HUDEP-2 (cell line): ENCODE measurements around the gene KCNA2.

Experiments used
- DNase-seq, 76 experiments: peaks; one replicate each; lab custom pipeline; 2025; ENCODE audit not compliant: unreplicated experiment in 76 of 76; lab: John Stamatoyannopoulos, UW

Gene KCNA2

GRCh38 chr1:110605901-110606656 lies at the start of gene KCNA2:
Gene KCNA2, minus strand, starts transcription at chr1:110606358. Its CDS starts 1,576 bp downstream, at chr1:110604782.
- no peak for DNase-seq

GRCh38 chr1:110650609-110651008 lies 44.5 kb upstream of the KCNA2 start:
- no peak for DNase-seq

DNA sequence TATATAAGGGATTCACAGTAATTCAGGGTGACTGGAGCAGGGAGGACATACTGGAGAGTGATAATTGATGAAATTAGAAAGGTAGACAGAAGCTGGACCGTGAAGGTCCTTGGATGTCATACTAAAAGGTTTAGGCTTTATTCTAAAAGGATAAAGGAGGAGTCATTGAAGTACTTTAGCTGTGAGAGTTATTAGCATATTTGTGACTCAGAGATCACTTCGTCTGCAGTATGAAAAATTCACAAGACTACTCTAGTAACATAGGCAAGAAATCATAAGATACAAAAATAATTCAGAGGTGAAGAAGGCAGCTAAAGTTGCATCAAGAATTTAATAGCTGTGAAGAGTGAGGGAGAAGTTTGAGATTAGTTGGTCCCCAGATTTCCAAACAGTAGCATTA lies 42.3 kb upstream of the KCNA2 start:
- DNase-seq, result no peak

DNA sequence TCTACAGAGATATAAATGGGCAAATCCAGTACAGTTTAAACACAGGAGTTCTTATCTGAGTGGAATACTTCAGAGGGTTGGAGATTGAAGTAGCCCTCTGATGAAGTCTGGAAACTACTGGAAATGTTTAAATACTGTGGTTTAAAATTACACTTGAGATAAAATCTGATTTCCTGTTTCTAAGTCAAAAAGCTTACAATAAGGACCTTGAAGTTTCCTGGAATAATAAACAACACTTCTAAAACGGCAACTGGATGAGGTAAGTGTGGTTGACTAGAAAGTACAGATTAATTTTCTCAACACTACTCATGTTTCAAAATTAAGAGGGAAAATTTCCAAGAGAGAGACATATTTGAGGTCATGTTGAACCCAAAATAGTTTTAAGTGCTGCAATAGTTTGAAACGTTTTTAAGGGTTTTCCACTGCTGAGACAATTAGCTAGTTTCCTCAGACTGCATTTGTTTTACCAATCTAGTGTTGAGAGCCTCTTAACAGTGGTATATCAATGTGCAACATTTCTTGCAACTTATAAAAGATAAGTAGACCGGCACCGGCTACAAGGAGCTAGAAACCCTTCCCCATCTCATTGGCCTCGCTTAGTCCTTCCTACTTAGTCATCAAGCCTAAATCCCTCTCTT lies 41.2 kb upstream of the KCNA2 start:
- DNase-seq, result peak in 1 of 76 experiments; percentile 1

- no peak for DNase-seq
These were observed 39.9 kb upstream of the KCNA2 start for GRCh38 chr1:110645821-110646735.

DNA sequence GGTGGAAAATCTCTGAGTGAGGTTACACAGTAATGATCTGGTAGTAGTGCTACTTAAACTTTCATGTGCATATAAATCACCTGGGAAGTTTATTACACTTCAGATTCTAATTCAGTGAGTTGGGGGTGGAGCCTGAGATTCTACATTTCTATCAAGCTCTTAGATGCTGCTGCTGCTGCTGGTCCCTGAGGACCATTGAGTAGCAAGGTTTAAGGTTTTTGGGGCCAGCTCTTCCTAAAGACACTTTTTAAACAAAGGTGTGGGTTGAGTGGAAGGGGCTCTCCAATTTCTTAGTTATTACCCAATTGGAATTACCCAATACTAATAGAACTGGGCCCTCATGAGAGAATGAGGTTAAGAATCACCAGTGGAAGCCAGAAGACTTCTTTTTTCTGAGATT lies 39.1 kb upstream of the KCNA2 start:
- DNase-seq, result no peak

DNA sequence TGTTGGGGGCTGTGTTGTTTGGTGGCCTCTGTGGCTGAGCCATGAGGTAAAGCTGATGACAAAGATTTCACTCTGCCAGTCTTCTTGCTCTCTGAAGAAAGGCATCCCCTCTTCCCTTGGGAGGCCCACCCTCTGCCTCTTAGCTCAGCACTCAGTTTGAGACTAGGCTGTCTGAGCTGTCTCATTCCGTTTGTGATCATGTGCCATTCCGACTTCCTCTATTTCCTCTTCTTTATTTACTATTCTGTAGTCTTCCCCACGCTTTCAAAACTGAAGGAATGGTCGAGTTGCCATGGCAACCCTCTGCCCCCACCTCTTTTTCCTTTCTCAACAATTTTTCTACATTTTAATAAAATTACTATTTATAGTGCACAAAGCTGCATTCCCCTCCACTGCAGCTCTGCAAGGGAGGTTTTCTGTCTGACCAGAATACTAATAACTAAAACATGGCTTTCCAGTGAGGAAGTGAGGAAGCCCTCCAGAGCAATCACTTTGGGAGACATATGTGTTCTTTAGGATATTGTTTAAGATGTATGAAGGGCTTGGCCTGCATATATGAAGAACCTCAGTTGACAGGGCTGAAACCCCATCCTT lies 37.8 kb upstream of the KCNA2 start:
- no peak for DNase-seq

DNA sequence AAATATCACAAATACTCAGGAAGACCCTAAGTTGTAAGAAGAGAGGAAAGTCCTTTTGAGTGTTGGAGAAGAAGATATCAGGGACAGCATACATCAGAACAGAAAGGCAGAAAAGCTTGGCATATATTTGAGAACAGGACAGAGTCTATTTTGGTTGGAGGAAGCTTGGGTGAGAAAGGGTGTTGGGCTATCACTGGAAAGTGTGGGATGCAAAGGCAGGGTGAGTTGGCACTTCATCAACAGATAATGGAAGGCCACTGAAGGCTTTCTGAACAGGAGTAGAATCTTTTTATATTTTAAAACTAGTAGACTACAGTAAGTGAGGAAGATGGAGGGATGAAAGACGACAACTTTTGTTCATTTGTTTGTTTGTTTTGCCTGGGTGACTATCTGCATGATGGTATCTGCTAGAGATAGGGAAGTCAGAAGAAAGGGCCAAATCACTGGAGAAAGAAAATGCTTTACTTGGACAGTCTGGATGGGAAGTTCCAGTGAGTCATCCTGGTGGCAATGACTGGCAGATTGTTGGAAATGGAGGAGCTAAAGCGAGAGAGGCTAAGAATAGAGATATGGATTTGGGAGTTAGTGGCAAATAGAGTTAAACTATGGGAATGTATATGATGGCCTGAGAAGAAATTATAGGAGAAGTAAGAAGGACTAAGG lies 33.7 kb upstream of the KCNA2 start:
- no peak for DNase-seq

GRCh38 chr1:110638556-110638955 lies 32.4 kb upstream of the KCNA2 start:
- no peak for DNase-seq

DNA sequence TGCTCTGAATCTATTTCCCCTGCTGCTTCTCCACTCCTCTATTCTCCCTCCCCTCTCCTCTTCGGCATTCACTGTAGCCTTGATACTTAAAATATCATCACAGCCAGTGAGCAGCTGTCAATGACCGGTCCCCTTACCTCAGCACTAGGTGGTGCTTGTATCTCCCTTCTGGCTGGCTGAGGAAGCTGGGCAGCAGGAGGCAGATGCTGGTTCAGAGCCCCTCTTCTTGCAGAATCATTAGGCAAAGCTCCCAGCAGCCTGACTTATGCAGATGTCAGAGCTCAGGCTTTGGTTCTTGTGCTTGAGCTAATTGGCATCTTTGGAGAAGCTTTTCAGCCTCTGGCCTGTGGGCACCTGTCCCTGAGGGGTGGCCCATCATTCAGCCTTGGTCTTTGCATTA lies 31.9 kb upstream of the KCNA2 start:
- no peak for DNase-seq

DNA sequence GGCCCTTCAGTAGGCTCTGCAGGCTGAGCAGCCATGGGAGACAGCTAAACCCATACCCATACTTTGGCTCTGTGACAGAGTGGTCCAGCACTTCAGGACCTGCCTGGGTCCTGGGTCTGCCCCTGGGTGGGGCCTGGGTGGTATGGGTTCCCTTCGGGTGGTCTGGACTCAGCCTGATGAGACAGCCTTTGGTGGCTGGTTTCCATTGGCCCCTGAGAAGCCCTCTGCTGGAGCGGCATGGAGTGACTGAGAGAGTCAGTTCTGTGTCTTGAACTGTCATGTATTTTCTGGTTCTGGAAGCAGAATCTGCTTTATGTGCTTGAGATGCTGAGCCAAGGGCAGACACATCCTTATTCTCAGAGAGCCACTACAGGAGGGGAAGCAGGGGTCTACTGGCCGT lies 31.3 kb upstream of the KCNA2 start:
- DNase-seq, result no peak

- DNase-seq, result no peak
These were observed 30.2 kb upstream of the KCNA2 start for GRCh38 chr1:110636149-110636935.

DNA sequence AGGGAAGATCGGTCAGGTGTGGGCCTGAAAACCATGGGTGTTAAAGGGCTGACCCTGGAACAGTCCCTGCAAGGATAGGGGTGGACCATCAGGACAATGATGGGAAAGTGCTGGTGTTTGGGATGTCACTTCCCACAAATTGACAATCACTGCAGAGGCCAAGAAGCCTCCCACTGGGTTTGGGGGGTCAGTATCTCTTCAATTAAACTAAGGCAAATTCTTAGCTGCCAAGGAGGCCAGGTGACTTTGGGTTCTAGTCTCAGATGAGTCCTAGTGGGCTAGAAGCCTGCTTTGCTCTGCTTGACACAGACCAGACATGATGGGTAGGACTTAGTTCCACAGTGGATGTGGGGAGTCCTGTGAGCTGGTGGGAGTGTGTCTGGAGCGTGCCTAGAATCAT lies 29.3 kb upstream of the KCNA2 start:
- DNase-seq, result no peak

GRCh38 chr1:110634455-110635311 lies 28.5 kb upstream of the KCNA2 start:
- no peak for DNase-seq

DNA sequence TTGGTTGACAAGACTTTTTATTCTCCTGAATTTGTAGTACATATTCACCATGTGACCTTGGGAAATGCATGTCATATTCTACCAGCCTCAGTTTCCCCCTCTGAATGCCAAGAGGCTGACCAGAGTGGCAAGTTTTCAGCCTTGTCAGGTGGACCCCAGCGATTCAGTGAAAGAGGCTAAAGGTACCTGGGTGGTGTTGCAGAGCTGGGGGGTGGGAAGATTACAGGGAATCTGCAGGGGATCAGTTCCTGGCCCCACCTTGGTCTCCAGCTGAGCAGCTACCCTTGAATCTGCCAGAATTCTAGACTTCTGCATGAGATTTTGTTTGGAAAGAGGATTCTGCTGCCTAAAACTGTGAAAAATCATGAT lies 27.9 kb upstream of the KCNA2 start:
- no peak for DNase-seq

DNA sequence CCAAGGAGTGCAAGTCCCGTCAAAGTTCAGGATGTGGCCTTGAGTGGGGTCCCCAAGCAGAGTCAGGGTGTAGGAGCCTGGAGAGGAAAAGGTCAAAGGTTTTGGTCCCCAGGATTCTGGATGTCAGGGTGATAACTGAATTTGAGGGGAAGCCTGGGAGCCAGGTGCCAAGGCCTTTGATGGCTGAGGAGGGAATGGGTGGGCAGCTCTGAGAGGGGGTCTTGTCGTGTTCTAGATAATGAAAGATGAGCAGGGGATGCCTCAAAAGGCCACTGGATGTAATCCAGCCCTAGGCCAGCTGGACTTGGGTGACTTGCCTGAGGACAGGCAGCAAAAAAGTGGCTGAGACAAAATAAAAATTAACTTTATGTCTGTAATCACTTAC lies 27.5 kb upstream of the KCNA2 start:
- DNase-seq, result no peak

GRCh38 chr1:110631836-110632620 lies 25.9 kb upstream of the KCNA2 start:
- DNase-seq, result no peak
